B cell (primary cell): ENCODE data around the gene NR5A2.

Experiments used
- CTCF ChIP-seq: fragments of 200-600 bp; IDR thresholded peaks from one replicate; pipeline ENCODE4 v1.8.0; 2022; ENCODE audit warnings: antibody characterized with exemption, mild to moderate bottlenecking
- EZH2 ChIP-seq: IDR thresholded peaks from 2 replicates; pipeline ENCODE4 v1.6.1; 2012; ENCODE audit warnings: borderline replicate concordance, low read depth, mild to moderate bottlenecking, moderate library complexity, low read length; ENCODE audit not compliant: insufficient read depth, poor library complexity, severe bottlenecking

- TF ChIP-seq CTCF (no peak), EZH2 (no peak)
These were observed 180.2 kb downstream of the NR5A2 start for GRCh38 chr1:200207711-200208126.
